ENCODE data around the gene SIPA1L2.
A peak's percentile ranks its signal among the peaks of the same experiment; 100 is the strongest.

The SIPA1L2 gene

DNA sequence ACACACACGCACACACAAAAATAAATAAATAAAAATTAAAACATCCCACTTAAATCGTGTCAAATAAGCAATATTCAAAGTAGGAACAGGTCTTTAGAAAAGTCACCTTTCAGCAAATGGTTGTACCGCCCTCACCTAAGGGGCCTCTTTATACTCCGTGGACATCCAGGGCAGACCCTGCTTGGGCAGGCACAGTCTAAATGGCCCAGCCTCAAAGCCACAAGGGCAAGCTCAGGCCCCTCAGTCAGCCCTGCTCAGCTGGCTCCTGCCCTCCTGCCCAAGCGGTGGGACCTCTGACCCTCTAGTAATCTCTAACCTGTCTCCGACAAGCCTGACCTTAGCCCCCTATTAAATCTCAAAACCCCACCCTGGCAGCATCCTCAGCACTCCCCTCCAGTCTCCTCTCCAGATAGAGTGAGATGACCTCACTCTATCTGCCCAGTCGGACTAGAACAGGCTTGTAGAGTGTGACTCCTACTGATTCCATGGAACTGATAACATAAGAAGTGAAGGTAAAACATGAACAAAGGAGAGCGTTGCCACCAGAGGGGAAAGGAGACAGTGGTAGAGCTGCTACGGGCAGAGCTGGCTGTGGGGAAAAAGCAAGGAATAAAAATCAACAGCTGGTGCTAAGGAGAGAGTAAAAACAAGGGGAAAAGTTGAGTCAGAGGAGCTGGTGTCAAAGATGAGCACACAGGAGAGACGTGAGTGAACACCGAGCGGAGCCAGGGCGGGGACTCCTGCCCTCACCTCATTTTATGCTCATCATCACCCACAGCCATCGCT is 36.0 kb downstream of the SIPA1L2 start (continued):
- TF ChIP-seq ZXDB (tag by site-specific recombination; IDR thresholded peaks at IDR 0.05) (no peak; the same call in 1 of the 2 replicates), ZNF660 (tag by site-specific recombination; IDR thresholded peaks at IDR 0.05) (no peak), ZNF350 (tag by site-specific recombination; IDR thresholded peaks at IDR 0.05) (no peak), REPIN1 (tag by site-specific recombination; IDR thresholded peaks at IDR 0.05; ENCODE audit: low read depth) (no peak), PRDM1 (tag by site-specific recombination; IDR thresholded peaks at IDR 0.05) (peak; percentile 99), GLI2 (tag by site-specific recombination; IDR thresholded peaks at IDR 0.05; ENCODE audit: borderline replicate concordance, low read depth) (no peak), ZNF114 (tag by site-specific recombination; IDR thresholded peaks at IDR 0.05) (no peak), ZNF10 (tag by site-specific recombination; IDR thresholded peaks at IDR 0.05) (no peak; the same call in 1 of the 2 replicates), MYNN (tag by site-specific recombination; IDR thresholded peaks at IDR 0.05; ENCODE audit: borderline replicate concordance) (no peak), ZFP37 (tag by site-specific recombination; IDR thresholded peaks at IDR 0.05) (peak; percentile 89), ZNF561 (tag by site-specific recombination; IDR thresholded peaks at IDR 0.05; ENCODE audit: borderline replicate concordance) (peak; percentile 36; the same call in 1 of the 2 replicates), ZNF366 (tag by site-specific recombination; conservative IDR thresholded peaks at IDR 0.05) (peak; percentile 91), ZNF76 (tag by site-specific recombination; IDR thresholded peaks at IDR 0.05; ENCODE audit: borderline replicate concordance, low read depth) (no peak), EGR2 (tag by site-specific recombination; IDR thresholded peaks at IDR 0.05; ENCODE audit: low read depth) (peak; percentile 21; the same call in 1 of the 2 replicates)
- TF ChIP-seq, protein P1, sequence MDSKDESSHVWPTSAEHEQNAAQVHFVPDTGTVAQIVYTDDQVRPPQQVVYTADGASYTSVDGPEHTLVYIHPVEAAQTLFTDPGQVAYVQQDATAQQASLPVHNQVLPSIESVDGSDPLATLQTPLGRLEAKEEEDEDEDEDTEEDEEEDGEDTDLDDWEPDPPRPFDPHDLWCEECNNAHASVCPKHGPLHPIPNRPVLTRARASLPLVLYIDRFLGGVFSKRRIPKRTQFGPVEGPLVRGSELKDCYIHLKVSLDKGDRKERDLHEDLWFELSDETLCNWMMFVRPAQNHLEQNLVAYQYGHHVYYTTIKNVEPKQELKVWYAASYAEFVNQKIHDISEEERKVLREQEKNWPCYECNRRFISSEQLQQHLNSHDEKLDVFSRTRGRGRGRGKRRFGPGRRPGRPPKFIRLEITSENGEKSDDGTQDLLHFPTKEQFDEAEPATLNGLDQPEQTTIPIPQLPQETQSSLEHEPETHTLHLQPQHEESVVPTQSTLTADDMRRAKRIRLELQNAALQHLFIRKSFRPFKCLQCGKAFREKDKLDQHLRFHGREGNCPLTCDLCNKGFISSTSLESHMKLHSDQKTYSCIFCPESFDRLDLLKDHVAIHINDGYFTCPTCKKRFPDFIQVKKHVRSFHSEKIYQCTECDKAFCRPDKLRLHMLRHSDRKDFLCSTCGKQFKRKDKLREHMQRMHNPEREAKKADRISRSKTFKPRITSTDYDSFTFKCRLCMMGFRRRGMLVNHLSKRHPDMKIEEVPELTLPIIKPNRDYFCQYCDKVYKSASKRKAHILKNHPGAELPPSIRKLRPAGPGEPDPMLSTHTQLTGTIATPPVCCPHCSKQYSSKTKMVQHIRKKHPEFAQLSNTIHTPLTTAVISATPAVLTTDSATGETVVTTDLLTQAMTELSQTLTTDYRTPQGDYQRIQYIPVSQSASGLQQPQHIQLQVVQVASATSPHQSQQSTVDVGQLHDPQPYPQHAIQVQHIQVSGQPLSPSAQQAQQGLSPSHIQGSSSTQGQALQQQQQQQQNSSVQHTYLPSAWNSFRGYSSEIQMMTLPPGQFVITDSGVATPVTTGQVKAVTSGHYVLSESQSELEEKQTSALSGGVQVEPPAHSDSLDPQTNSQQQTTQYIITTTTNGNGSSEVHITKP (tag by site-specific recombination; IDR thresholded peaks at IDR 0.05) = peak; percentile 79
- TF ChIP-seq, protein P2, sequence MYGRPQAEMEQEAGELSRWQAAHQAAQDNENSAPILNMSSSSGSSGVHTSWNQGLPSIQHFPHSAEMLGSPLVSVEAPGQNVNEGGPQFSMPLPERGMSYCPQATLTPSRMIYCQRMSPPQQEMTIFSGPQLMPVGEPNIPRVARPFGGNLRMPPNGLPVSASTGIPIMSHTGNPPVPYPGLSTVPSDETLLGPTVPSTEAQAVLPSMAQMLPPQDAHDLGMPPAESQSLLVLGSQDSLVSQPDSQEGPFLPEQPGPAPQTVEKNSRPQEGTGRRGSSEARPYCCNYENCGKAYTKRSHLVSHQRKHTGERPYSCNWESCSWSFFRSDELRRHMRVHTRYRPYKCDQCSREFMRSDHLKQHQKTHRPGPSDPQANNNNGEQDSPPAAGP (tag by site-specific recombination; IDR thresholded peaks at IDR 0.05) = peak; percentile 39; the same call in 1 of the 2 replicates
- TF ChIP-seq, protein P3, sequence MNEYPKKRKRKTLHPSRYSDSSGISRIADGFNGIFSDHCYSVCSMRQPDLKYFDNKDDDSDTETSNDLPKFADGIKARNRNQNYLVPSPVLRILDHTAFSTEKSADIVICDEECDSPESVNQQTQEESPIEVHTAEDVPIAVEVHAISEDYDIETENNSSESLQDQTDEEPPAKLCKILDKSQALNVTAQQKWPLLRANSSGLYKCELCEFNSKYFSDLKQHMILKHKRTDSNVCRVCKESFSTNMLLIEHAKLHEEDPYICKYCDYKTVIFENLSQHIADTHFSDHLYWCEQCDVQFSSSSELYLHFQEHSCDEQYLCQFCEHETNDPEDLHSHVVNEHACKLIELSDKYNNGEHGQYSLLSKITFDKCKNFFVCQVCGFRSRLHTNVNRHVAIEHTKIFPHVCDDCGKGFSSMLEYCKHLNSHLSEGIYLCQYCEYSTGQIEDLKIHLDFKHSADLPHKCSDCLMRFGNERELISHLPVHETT (tag by site-specific recombination; IDR thresholded peaks at IDR 0.05) = 0 out of 2 replicates have a peak, but pooled peaks have one; percentile 3
- TF ChIP-seq, protein P4, sequence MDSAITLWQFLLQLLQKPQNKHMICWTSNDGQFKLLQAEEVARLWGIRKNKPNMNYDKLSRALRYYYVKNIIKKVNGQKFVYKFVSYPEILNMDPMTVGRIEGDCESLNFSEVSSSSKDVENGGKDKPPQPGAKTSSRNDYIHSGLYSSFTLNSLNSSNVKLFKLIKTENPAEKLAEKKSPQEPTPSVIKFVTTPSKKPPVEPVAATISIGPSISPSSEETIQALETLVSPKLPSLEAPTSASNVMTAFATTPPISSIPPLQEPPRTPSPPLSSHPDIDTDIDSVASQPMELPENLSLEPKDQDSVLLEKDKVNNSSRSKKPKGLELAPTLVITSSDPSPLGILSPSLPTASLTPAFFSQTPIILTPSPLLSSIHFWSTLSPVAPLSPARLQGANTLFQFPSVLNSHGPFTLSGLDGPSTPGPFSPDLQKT (IDR thresholded peaks at IDR 0.05; ENCODE audit: borderline replicate concordance, low read depth, low read length) = no peak
- TF ChIP-seq, protein P5, sequence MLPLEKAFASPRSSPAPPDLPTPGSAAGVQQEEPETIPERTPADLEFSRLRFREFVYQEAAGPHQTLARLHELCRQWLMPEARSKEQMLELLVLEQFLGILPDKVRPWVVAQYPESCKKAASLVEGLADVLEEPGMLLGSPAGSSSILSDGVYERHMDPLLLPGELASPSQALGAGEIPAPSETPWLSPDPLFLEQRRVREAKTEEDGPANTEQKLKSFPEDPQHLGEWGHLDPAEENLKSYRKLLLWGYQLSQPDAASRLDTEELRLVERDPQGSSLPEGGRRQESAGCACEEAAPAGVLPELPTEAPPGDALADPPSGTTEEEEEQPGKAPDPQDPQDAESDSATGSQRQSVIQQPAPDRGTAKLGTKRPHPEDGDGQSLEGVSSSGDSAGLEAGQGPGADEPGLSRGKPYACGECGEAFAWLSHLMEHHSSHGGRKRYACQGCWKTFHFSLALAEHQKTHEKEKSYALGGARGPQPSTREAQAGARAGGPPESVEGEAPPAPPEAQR (tag by site-specific recombination; IDR thresholded peaks at IDR 0.05) = no peak
- TF ChIP-seq, protein P6, sequence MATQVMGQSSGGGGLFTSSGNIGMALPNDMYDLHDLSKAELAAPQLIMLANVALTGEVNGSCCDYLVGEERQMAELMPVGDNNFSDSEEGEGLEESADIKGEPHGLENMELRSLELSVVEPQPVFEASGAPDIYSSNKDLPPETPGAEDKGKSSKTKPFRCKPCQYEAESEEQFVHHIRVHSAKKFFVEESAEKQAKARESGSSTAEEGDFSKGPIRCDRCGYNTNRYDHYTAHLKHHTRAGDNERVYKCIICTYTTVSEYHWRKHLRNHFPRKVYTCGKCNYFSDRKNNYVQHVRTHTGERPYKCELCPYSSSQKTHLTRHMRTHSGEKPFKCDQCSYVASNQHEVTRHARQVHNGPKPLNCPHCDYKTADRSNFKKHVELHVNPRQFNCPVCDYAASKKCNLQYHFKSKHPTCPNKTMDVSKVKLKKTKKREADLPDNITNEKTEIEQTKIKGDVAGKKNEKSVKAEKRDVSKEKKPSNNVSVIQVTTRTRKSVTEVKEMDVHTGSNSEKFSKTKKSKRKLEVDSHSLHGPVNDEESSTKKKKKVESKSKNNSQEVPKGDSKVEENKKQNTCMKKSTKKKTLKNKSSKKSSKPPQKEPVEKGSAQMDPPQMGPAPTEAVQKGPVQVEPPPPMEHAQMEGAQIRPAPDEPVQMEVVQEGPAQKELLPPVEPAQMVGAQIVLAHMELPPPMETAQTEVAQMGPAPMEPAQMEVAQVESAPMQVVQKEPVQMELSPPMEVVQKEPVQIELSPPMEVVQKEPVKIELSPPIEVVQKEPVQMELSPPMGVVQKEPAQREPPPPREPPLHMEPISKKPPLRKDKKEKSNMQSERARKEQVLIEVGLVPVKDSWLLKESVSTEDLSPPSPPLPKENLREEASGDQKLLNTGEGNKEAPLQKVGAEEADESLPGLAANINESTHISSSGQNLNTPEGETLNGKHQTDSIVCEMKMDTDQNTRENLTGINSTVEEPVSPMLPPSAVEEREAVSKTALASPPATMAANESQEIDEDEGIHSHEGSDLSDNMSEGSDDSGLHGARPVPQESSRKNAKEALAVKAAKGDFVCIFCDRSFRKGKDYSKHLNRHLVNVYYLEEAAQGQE (tag by site-specific recombination; IDR thresholded peaks at IDR 0.05) = 0 out of 2 replicates have a peak, but pooled peaks have one; percentile 12

Data from HEK293 (cell line).